GM12801 (cell line): Measurements from ENCODE around the gene PANK1.

Experiments
- CTCF ChIP-seq: IDR thresholded peaks from one replicate; pipeline ENCODE4 v1.5.1; 2011; ENCODE audit warnings: control low read depth; ENCODE audit not compliant: insufficient read length; ENCODE audit errors: extremely low read depth

PANK1 gene

GRCh38 chr10:89677341-89677740, 32.3 kb upstream of the PANK1 start:
- no peak for TF ChIP-seq CTCF

- TF ChIP-seq CTCF = no peak
Observed at GRCh38 chr10:89670926-89671325, 25.9 kb upstream of the PANK1 start.

GRCh38 chr10:89669985-89670384, 24.9 kb upstream of the PANK1 start:
- no peak for TF ChIP-seq CTCF

- TF ChIP-seq CTCF = no peak
Observed at GRCh38 chr10:89668386-89669071, 23.5 kb upstream of the PANK1 start.

GRCh38 chr10:89666138-89666537, 21.1 kb upstream of the PANK1 start:
- no peak for TF ChIP-seq CTCF

- TF ChIP-seq CTCF = no peak
Observed at GRCh38 chr10:89665302-89665701, 20.3 kb upstream of the PANK1 start.

GRCh38 chr10:89664203-89664602, 19.2 kb upstream of the PANK1 start:
- no peak for TF ChIP-seq CTCF

- TF ChIP-seq CTCF = no peak
Observed at GRCh38 chr10:89663144-89663543, 18.1 kb upstream of the PANK1 start.
